Measurements from ENCODE around the gene STARD3NL. TPM values are rescaled to one million over a fixed set of nuclear protein-coding genes. Genes with fewer than 3 reads are reported as not detected.

The STARD3NL gene
- total and polyA plus RNA-seq, 2 experiments from 2014 or later = 64.0 to 68.1 TPM

DNA sequence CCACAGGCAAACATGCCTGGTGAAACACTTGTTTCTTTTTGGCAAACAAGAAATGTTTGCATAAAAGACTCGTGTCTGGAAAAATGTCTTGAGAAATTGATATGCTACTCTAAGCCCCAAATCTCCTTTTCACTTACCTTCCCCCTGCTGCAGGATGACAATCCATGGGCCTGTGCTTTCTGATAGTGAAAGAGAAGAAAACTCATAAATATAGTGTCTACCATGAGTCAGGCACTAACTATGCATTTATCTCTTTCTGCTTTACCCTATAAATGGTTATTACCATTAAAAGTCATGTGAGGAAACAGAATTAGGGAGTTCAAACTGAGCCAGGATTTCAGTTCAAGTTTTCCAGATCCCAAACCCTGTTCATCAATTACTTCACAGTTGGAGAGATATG, 102.0 kb downstream of the STARD3NL start:
- no peaks in the 10 kb centered on the region for H3F3A ChIP-seq (ENCODE audit: insufficient read depth)
- no peaks in the 10 kb centered on the region for H3K79me2 ChIP-seq (ENCODE audit: insufficient read depth)
- H3K4me3 ChIP-seq = no peak overlapping the region
- no peaks in the 10 kb centered on the region for H4K20me1 ChIP-seq (ENCODE audit: insufficient read depth)
- TF ChIP-seq EZH2 (IDR thresholded peaks at IDR 0.05; ENCODE audit: insufficient read depth, poor library complexity, severe bottlenecking) (no peak), EZH2phosphoT487 (IDR thresholded peaks at IDR 0.05; ENCODE audit: insufficient read depth, low read depth) (no peak)
- H3K9ac ChIP-seq = no peak overlapping the region
- WGBS, 2 experiments (ENCODE audit: low coverage in 1 of 2, low lambda C conversion rate in 2 of 2, missing lambda C conversion rate in 2 of 2) = 0 to 5% methylated on average over 1 of the region's 1 CpG
- H3K27me3 ChIP-seq (replicated peaks; ENCODE audit: insufficient read depth) = peaks cover 6% of the 10 kb centered on the region; the same call in 1 of the 2 replicates
- no peak for DNase-seq
- in situ Hi-C loops (cut with MboI) = no loop called here
- no peaks in the 10 kb centered on the region for H3K9me3 ChIP-seq (ENCODE audit: low read depth)
- H3K9me2 ChIP-seq (ENCODE audit: insufficient read depth) = no peaks in the 10 kb centered on the region
- no peaks in the 10 kb centered on the region for H3K36me3 ChIP-seq (ENCODE audit: low read depth)
- H2AFZ ChIP-seq = no peak overlapping the region
- no peaks in the 10 kb centered on the region for H3K4me1 ChIP-seq (ENCODE audit: insufficient read depth)
- H3K27ac ChIP-seq = no peak overlapping the region
- no peak overlapping the region for H3K4me2 ChIP-seq (ENCODE audit: unreplicated experiment)

Small RNAs within 50 kb of the gene (small RNA-seq; reads per million reads assigned to genes)
- gene TRGJ1 (ENCODE audit: low read depth, low replicate concordance) (not detected), gene TRGJ2 (ENCODE audit: low read depth, low replicate concordance) (not detected), gene TRGJP (ENCODE audit: low read depth, low replicate concordance) (not detected), gene TRGJP1 (ENCODE audit: low read depth, low replicate concordance) (not detected), gene TRGJP2 (ENCODE audit: low read depth, low replicate concordance) (not detected)

All from GM23248 (cell line).